ENCODE data around the gene TSPAN3.

DNA sequence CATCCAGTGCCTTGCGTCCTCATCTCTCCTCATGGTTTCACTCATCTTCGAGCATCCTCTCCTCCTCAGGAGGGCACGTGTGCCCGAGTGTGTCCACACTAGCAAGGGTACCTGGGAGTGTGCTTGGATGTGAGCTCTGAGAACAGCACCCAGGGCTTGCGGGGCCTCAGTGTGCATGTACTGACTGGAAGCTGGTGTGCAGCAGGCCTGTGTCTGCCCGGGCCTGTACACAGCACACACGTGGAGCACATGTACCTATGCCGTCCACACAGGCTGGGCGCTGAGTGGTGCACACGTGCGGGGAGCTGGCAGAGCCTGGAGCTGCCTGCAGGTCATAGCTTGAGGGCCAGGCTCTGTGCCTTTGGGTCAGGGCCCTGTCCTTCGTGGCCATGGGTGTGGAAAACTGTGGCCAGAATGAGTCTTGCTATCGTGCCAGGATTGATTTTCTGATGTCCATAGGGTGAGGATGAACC is 34.9 kb downstream of the TSPAN3 start:
- TF ChIP-seq TAF1 (IDR thresholded peaks at IDR 0.05; ENCODE audit: borderline replicate concordance, low read depth, low read length), result no peak
- TF ChIP-seq POLR2AphosphoS5 (IDR thresholded peaks at IDR 0.05; ENCODE audit: low read depth, low read length), result 0 out of 2 replicates have a peak, but pooled peaks have one; percentile 3
- TF ChIP-seq POLR2A (IDR thresholded peaks at IDR 0.05; ENCODE audit: low read depth, low read length), result no peak

Data from GM12892 (cell line).